K562 (cell line): ENCODE measurements around the gene PDE6C. TPM values are rescaled to one million over a fixed set of nuclear protein-coding genes. Genes with fewer than 3 reads are reported as not detected.

ENCODE experiments used
- ATAC-seq: fragments of 200-7000 bp; cut with Tn5 transposase; 3 replicates; pipeline ENCODE4 v1.9.1; 2020; ENCODE audit warnings: moderate library complexity
- BruUV-seq: library from RNA; stranded (reverse); fragments of 400-500 nt; replicated peaks from 2 replicates; lab custom pipeline; 2021; lab: Mats Ljungman, UMichigan
- CTCF ChIA-PET: fragments of 300-600 bp; formaldehyde crosslinking; extraction: SDS; loops from one replicate; lab custom pipeline; 2021; ENCODE audit warnings: low intra/inter-chr PET ratio; lab: Yijun Ruan, JAX
- POLR2A ChIA-PET: fragments of 300-600, 350-650 bp; sonication (Branson Sonifier 250); formaldehyde crosslinking; extraction: SDS; loops from one replicate; lab custom pipeline; 2021; ENCODE audit warnings: antibody characterized with exemption, inconsistent platforms; lab: Yijun Ruan, JAX
- DNase-seq, 4 experiments: peaks; one replicate each; pipeline versions ENCODE4 v3.0.0 to v3.0.0-alpha.2; 2011 to 2018; ENCODE audit warnings: low spot score in 3 of 4, mixed read lengths in 3 of 4; ENCODE audit errors: extremely low read depth in 1 of 4
- FAIRE-seq: peaks from 2 replicates; lab custom pipeline; 2011; peaks lifted over from hg19 to GRCh38; lab: Jason Lieb, UNC
- H2AFZ ChIP-seq: 2 replicates; pipeline ENCODE4 v1.6.0; 2011; ENCODE audit warnings: low read depth, low read length, control low read depth, inconsistent platforms
- H3K27ac ChIP-seq: fragments of 200-600 bp; 3 replicates; pipeline ENCODE4 v1.8.0; 2011; ENCODE audit warnings: low read depth, mild to moderate bottlenecking, control low read depth, inconsistent platforms, low read length, moderate library complexity, mixed read lengths; ENCODE audit errors: extremely low read depth
- H3K27me3 ChIP-seq, 2 experiments: fragments of 300-600 bp in 1 of 2; 2 replicates in 1 of 2; 3 replicates in 1 of 2; pipeline versions ENCODE4 v1.6.0 to v1.8.0; 2011; ENCODE audit warnings: inconsistent platforms in 2 of 2, low read length in 2 of 2, mild to moderate bottlenecking in 1 of 2, mixed read lengths in 1 of 2, moderate library complexity in 1 of 2; ENCODE audit not compliant: control insufficient read depth in 2 of 2, insufficient read depth in 2 of 2
- H3K36me3 ChIP-seq: fragments of 300-600 bp; 3 replicates; pipeline ENCODE4 v1.8.0; 2011; ENCODE audit warnings: mild to moderate bottlenecking, low read length, inconsistent platforms; ENCODE audit not compliant: control insufficient read depth, insufficient read depth
- H3K4me1 ChIP-seq, 2 experiments: fragments of 200-600 bp in 1 of 2; replicated peaks in 1 of 2; 2 replicates in 1 of 2; 3 replicates in 1 of 2; pipeline versions ENCODE4 v1.5.1 to v1.8.0; 2011; ENCODE audit warnings: inconsistent platforms in 2 of 2, low read length in 2 of 2, mild to moderate bottlenecking in 1 of 2, mixed read lengths in 1 of 2, moderate library complexity in 1 of 2; ENCODE audit not compliant: control insufficient read depth in 2 of 2, insufficient read depth in 2 of 2
- H3K4me2 ChIP-seq: 2 replicates; pipeline ENCODE4 v1.6.1; 2011; ENCODE audit warnings: low read length, control low read depth, inconsistent platforms, mixed read lengths; ENCODE audit not compliant: insufficient read depth
- H3K4me3 ChIP-seq: fragments of 200-600 bp; sonication (generic), shearing (Covaris generic); 2 replicates; pipeline ENCODE4 v1.5.1; 2016; ENCODE audit warnings: control low read depth, inconsistent platforms
- H3K79me2 ChIP-seq: fragments of 200-600 bp; 3 replicates; pipeline ENCODE4 v1.8.0; 2011; ENCODE audit warnings: low read length, inconsistent platforms; ENCODE audit not compliant: control insufficient read depth, insufficient read depth
- H3K9ac ChIP-seq, 2 experiments: 2 replicates each; pipeline versions ENCODE4 v1.6.0 to v1.6.1; 2011; ENCODE audit warnings: low read depth in 2 of 2, low read length in 2 of 2, control low read depth in 1 of 2, inconsistent platforms in 1 of 2, mild to moderate bottlenecking in 1 of 2, mixed read lengths in 1 of 2; ENCODE audit not compliant: insufficient read depth in 1 of 2
- H3K9me1 ChIP-seq: one replicate; pipeline ENCODE4 v1.6.0; 2011; ENCODE audit warnings: inconsistent platforms, mild to moderate bottlenecking, low read length, moderate library complexity; ENCODE audit not compliant: control insufficient read depth, insufficient read depth
- H3K9me3 ChIP-seq: replicated peaks from 2 replicates; pipeline ENCODE4 v1.5.1; 2011; ENCODE audit warnings: low read depth, low read length, inconsistent platforms; ENCODE audit not compliant: control insufficient read depth, insufficient read depth
- H4K20me1 ChIP-seq: replicated peaks from 2 replicates; pipeline ENCODE4 v1.6.1; 2011; ENCODE audit warnings: low read length, inconsistent platforms, mixed read lengths; ENCODE audit not compliant: control insufficient read depth, insufficient read depth
- CEBPG ChIP-seq, 3 experiments: fragments of 200-800 bp in 1 of 3; sonication (Bioruptor generic) in 1 of 3; sonication (generic) in 1 of 3; formaldehyde crosslinking in 1 of 3; IDR thresholded peaks in 2 of 3; conservative IDR thresholded peaks in 1 of 3; 2 replicates each; pipeline versions ENCODE4 v1.6.1 to v1.8.0; 2016 to 2022; ENCODE audit warnings: missing compliant biosample characterization in 2 of 3, missing genetic modification characterization in 2 of 3, mild to moderate bottlenecking in 1 of 3, missing genetic modification reagents in 1 of 3
- FOXM1 ChIP-seq, 2 experiments: fragments of 450-650 bp in 1 of 2; sonication (generic) in 1 of 2; formaldehyde crosslinking in 1 of 2; IDR thresholded peaks; 2 replicates each; pipeline versions ENCODE4 v1.6.1 to v1.9.0; 2017 to 2022; ENCODE audit warnings: low read depth in 2 of 2, mild to moderate bottlenecking in 2 of 2, missing genetic modification reagents in 1 of 2, moderate library complexity in 1 of 2
- GABPB1 ChIP-seq: sonication (generic); formaldehyde crosslinking; IDR thresholded peaks from 2 replicates; pipeline ENCODE4 v1.8.0; 2022; ENCODE audit warnings: mild to moderate bottlenecking, missing genetic modification reagents
- MAZ ChIP-seq, 2 experiments: fragments of 450-650 bp in 1 of 2; sonication (generic) in 1 of 2; formaldehyde crosslinking; IDR thresholded peaks in 1 of 2; conservative IDR thresholded peaks in 1 of 2; 2 replicates each; pipeline versions ENCODE4 v1.4.0 to v1.5.0; 2020; ENCODE audit warnings: mild to moderate bottlenecking in 1 of 2, missing genetic modification reagents in 1 of 2
- SRSF3 ChIP-seq: fragments of 200-400 bp; formaldehyde crosslinking; IDR thresholded peaks from 2 replicates; pipeline ENCODE4 v1.6.1; 2016; ENCODE audit warnings: mild to moderate bottlenecking, low read length, moderate library complexity; ENCODE audit not compliant: insufficient read depth
- TEAD1 ChIP-seq, 2 experiments: fragments of 450-650 bp in 1 of 2; sonication (generic) in 1 of 2; formaldehyde crosslinking; IDR thresholded peaks; 2 replicates each; pipeline versions ENCODE4 v1.4.0 to v1.8.0; 2020 to 2022; ENCODE audit warnings: mild to moderate bottlenecking in 2 of 2, missing genetic modification reagents in 1 of 2
- ZHX1 ChIP-seq: fragments of 150-350 bp; conservative IDR thresholded peaks from 2 replicates; pipeline ENCODE4 v1.6.1; 2014; ENCODE audit warnings: low read length
- WGBS: fragments of 100-300 bp; shearing (Covaris generic); methylation state at CpG from one replicate; pipeline ENCODE4 v1.1.6; 2016; ENCODE audit warnings: low coverage, mixed read lengths; ENCODE audit not compliant: insufficient coverage; ENCODE audit errors: missing lambda C conversion rate; 5-methylcytosine and 5-hydroxymethylcytosine counted together
- in situ Hi-C: fragments of 300-500 bp; cut with MboI; formaldehyde crosslinking; loops from 4 replicates; pipeline ENCODE4 v1.15.0; 2018; ENCODE audit warnings: inconsistent platforms, mixed read lengths
- intact Hi-C: fragments of 100-400 bp; cut with micrococcal nuclease; formaldehyde crosslinking; loops from 2 replicates; pipeline ENCODE4 v1.14.2; 2022
- polyA plus RNA-seq, 8 experiments: library from polyadenylated mRNA; depleted of rRNA in 4 of 8; stranded (reverse) in 5 of 8; unstranded in 3 of 8; fragments of >200 nt; fragmentation: Nextera tagmentation in 2 of 8; fragmentation: Illumina TruSeq in 1 of 8; extraction: Ambion mirVana in 2 of 8; extraction: Trizol in 1 of 8; gene quantifications; 2 replicates each; pipeline versions ENCODE4 v1.2.1 to v1.2.3, GENCODE V29; 2011 to 2014; ENCODE audit warnings: inconsistent platforms in 1 of 8, missing spikeins in 1 of 8
- total RNA-seq, 7 experiments: library from RNA; depleted of rRNA in 6 of 7; stranded (reverse); fragments of >200 nt in 6 of 7; fragmentation: Illumina TruSeq in 2 of 7; extraction: Trizol in 2 of 7; gene quantifications; 2 replicates each; pipeline versions ENCODE4 v1.2.1 to v1.2.3, GENCODE V29; 2011 to 2021; ENCODE audit warnings: low replicate concordance in 1 of 7

PDE6C gene
- total and polyA plus RNA-seq, 9 of the 15 experiments (the other 6 are each of a cell fraction or from before 2014, with no cell fraction given), result not detected

- H3K27ac ChIP-seq, result no peak overlapping the region
- BruUV-seq, result no TSS peak
- no peak overlapping the region for H3K9ac ChIP-seq
- TF ChIP-seq FOXM1 (IDR thresholded peaks at IDR 0.05; ENCODE audit: low read depth), result no peak
- TF ChIP-seq FOXM1 (CRISPR knock-in tag; IDR thresholded peaks at IDR 0.05; ENCODE audit: low read depth), result no peak
- H3K9me1 ChIP-seq, result no peaks in the 10 kb centered on the region
- H3K36me3 ChIP-seq, result no peaks in the 10 kb centered on the region
- DNase-seq, result no peak
- CTCF ChIA-PET, result no interaction called here
- H3K79me2 ChIP-seq, result no peaks in the 10 kb centered on the region
- H3K4me2 ChIP-seq, result no peak overlapping the region
- POLR2A ChIA-PET, result interaction anchor here (1.2 kb wide), 1 partner anchor 12 kb away, joined by 3 read pairs; no protein-coding TSS in a partner anchor
- intact Hi-C loops (no loop called here), in situ Hi-C loops (no loop called here)
- no peak overlapping the region for H2AFZ ChIP-seq
- no peaks in the 10 kb centered on the region; a peak in 1 of 5 replicates for H3K4me1 ChIP-seq
- peaks cover 6 to 28% of the 10 kb centered on the region in 2 experiments; a peak in 3 of 5 replicates for H3K27me3 ChIP-seq
- H3K9me3 ChIP-seq, result no peaks in the 10 kb centered on the region
- WGBS, result 9% methylated on average over 1 of the region's 1 CpG
- no peak overlapping the region for H3K4me3 ChIP-seq
- no peak for FAIRE-seq
- H4K20me1 ChIP-seq, result no peaks in the 10 kb centered on the region
- ATAC-seq, result no peak
Observed at GRCh38 chr10:93597075-93597599, 15.2 kb upstream of the PDE6C start.

GRCh38 chr10:93598157-93598556, 14.2 kb upstream of the PDE6C start:
- TF ChIP-seq SRSF3 (no peak), ZHX1 (no peak), GABPB1 (CRISPR knock-in tag) (no peak), CEBPG (CRISPR knock-in tag; IDR thresholded peaks at IDR 0.05) (no peak), CEBPG (tag; conservative IDR thresholded peaks at IDR 0.05 in 1 of 2, IDR thresholded peaks at IDR 0.05 in 1 of 2) (0 out of 4 replicates have a peak, but pooled peaks of 1 of the 2 experiments have one; percentile 25), TEAD1 (CRISPR knock-in tag; IDR thresholded peaks at IDR 0.05) (no peak), MAZ (CRISPR knock-in tag; conservative IDR thresholded peaks at IDR 0.05 in 1 of 2, IDR thresholded peaks at IDR 0.05 in 1 of 2) (no peak)
- Histone ChIP-seq H3K9me1 (no peaks in the 10 kb centered on the region), H3K27me3 (peaks cover 9 to 34% of the 10 kb centered on the region in 2 experiments; a peak in 3 of 5 replicates), H3K27ac (no peak overlapping the region), H3K4me1 (no peaks in the 10 kb centered on the region; a peak in 1 of 5 replicates), H3K36me3 (no peaks in the 10 kb centered on the region), H3K4me3 (no peak overlapping the region), H3K4me2 (no peak overlapping the region), H3K9ac (no peak overlapping the region), H3K9me3 (no peaks in the 10 kb centered on the region), H2AFZ (no peak overlapping the region), H4K20me1 (no peaks in the 10 kb centered on the region), H3K79me2 (no peaks in the 10 kb centered on the region)
- no TSS peak for BruUV-seq
- CTCF ChIA-PET, result no interaction called here
- ATAC-seq (no peak), FAIRE-seq (no peak), DNase-seq (no peak)
- intact Hi-C loops (no loop called here), in situ Hi-C loops (no loop called here)
- WGBS, result 0% methylated on average over 5 of the region's 5 CpGs
- POLR2A ChIA-PET, result interaction anchor here (0.6 kb wide), 1 partner anchor 846 kb away, joined by 3 read pairs; no protein-coding TSS in a partner anchor
